GM23248 (cell line): Measurements from ENCODE around the gene OSER1.

Source experiments
- EZH2 ChIP-seq: fragments of 200-600 bp; sonication (generic); IDR thresholded peaks from 2 replicates; pipeline ENCODE4 v1.6.1; 2018; ENCODE audit warnings: antibody characterized with exemption, mild to moderate bottlenecking; ENCODE audit not compliant: insufficient read depth, poor library complexity, severe bottlenecking
- EZH2phosphoT487 ChIP-seq: fragments of 200-600 bp; sonication (generic); IDR thresholded peaks from 2 replicates; pipeline ENCODE4 v1.6.1; 2018; ENCODE audit warnings: antibody characterized with exemption, moderate library complexity, mild to moderate bottlenecking, low read depth; ENCODE audit not compliant: insufficient read depth

- TF ChIP-seq EZH2 (no peak), EZH2phosphoT487 (no peak)
Measured at GRCh38 chr20:44247131-44247571, 36.6 kb upstream of the OSER1 start, which contains the start of gene GDAP1L1.
